GM19395 (cell line): Measurements from ENCODE around the gene CTXND1.

Experiments
- ATAC-seq: cut with Tn5 transposase; IDR thresholded peaks from one replicate; pipeline ENCODE4 v1.9.1; 2021; ENCODE audit warnings: mild to moderate bottlenecking, moderate library complexity; ENCODE audit not compliant: unreplicated experiment

CTXND1 gene

DNA sequence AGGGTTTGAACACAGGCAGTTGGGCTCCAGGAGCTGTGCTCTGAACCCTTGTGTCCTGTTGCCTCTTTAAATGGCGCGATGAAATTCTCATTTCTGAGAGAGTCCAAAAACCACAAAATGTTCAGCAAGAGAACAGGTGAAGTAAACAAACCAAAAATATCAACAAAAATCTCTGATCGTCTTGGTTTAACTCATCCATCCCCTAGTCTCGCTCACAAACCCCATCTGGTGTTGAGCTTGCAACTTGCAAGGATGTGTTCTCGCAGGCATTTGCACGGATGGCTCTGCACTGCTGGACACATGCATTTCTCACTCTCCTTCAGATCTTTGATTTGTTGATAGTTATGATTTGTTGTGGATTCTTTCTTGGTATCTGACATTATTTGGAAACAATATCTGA, 68.1 kb downstream of the CTXND1 start:
- ATAC-seq: no peak

DNA sequence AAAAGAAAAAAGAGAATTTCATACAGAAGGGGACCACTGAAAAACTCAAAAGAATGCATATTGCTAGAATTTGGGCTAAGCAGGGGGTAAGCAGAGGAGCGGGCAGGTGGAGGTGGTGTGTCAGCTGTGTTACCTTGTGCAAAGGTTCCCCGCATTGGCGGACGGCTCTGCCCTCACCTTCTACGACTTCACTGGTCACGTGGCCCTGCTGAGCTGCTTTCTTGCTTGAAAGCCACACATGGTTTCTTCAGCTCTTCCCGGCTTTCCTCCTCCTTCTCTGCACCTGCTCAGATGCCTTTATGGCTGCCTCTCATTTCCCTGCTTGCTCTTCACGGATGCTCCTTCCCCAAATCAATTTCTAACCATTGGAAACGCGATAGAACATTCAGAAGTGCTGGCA, 68.7 kb downstream of the CTXND1 start:
- ATAC-seq: no peak

DNA sequence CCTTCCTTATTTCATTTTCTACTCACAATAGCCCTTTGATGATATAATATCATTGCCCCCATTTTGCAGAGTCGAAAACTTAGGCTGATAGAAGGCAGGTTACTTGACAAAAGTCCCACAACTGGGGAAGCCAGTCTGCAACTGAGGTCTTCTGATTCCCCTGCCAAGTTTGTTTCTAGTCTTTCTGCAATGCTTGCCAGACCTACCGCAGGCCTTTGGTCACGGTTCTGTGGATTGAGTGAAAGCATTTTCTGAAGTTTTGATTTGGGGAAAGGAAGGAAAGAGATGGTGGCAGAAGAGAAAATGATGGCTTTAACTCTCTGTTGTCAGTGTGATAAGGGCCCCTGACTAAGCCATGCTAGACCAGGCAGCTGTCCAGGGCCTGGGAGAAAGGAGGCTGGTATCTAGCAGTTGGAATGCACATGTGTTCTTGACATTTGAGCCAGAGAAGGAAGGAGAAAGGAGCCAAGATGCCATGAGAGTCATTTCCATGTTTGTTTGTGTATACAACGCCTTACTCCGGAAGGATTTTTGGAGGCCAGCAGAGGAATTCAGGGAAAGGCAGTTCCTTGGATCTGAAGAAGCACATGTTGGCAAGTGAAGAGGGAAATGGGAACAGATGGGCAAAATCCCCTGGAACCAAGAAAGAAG, 69.3 kb downstream of the CTXND1 start:
- ATAC-seq: no peak

DNA sequence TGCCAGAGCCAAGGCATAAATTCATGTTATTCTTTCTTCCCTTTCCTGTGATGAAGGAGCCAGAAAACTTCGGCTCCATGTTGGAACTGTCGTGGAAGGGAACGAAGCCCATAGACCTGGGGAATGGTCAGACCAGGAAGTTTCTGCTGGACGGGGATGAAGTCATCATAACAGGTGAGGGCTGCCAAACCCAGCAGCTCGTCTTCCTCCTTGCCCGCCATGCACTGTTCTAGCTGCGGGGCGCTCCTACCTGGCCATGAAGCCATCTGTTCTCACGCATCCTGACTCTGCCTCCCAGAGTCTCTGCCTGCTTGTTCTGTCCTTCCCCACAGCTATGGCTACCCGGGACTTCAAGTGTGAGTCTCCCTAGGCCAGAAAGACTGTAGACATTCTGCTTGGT, 71.0 kb downstream of the CTXND1 start:
- no peak for ATAC-seq

DNA sequence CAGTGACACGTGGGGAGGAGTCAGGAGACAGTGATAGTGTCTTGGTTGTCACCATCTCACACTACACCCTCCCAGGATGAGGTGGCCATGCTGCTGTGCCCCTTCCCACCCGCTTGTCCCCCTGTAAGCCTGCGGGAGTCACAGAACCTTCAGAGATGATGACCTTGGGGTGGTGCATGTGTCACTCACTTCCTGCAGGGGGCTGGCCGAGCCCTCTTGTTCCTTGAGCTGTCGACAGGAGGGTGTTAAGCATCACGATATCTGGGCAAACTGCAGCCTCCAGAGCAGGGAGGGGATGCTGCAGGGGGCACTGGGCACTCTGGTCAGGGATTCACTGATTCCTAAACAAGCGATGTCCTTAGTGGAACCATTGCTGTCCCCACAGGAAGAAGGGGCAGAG, 71.5 kb downstream of the CTXND1 start:
- no peak for ATAC-seq

DNA sequence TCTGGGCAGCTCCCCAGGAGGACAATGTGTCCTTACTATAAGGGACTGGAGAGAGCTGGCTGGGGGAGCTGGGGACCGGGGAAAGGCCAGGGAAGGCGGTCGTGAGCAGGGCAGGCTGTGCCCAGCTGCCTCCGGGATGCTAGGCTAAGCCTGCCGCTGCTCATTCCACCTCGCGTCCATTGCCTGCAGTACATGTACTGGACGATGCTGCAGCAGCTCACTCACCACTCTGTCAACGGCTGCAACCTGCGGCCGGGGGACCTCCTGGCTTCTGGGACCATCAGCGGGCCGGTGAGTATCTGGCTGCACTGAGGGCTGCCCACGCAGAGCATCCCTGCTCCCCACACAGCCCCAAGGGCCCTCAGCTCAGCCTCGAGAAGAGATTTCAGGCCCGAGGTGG, 72.1 kb downstream of the CTXND1 start:
- ATAC-seq: no peak

DNA sequence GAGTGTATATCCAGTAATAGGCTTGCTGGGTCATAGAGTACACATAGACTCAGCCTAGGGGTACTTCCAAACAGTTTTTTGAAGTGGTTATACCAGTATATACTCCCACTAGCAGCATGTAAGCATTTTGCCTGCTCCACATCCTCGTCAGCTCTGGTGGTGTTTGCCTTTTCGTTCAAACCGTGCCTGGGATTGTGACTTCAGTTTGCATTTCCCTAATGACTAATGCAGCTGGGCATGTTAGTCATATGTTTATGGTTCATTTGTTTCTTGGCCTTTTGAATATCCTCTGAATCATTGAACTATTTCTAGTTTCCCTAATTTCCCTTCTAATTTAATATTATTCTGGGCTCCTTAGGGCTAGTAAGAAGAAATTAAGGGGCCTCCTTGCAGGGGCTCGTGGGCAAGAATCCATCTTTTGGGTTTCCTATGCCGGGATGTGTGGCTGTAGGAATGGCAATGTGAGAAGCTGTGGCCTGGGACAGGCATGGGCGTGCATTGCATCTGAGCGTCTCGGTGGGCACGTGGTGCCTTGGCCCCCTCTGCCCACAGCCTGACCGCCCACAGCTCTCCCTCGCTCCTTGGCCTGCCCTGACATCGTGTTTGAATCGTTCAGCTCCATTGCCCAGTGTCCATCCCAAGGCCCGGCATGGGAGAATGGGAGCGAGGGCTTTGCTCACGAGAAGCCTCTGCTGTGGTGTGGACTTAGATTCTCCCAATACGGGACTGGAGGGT, 72.8 kb downstream of the CTXND1 start:
- ATAC-seq: no peak

DNA sequence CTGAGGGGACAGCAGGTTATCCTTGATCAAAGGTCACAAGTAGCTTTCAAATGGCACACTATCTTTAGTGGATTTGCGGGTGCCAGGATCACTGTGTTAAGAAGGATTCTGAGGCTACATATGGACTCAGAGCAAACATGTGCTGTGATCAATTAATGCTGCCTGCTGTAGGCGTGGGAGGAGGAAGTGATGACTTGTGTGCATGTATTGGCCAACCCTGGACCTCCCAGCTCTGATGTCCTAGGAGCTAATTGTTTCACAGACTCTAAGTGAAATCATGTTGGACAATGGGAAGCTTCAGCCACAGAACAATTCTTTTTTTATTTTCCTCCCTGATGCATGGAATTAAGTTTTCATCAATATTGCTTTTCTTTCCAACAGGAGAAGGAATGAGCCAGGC, 74.9 kb downstream of the CTXND1 start:
- ATAC-seq: no peak

DNA sequence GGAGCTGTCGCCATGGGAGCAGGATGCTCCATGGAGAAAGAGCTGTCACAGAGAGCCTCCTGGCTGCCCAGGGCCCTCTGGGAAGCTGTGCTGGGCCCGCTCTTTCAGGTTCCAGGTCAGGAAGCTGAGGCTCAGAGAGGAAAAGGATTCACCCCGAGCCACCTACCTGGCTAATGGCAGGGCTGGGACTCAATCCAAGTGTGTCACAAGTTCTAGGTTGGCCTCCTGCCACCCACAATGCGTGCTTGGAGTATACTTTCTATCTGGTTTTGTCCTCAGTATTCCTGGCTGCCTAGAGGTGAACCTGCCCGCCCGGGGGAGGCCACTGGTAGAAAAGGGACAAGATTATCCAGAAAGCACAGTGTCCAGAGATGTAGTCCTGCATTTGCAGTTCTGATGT, 75.6 kb downstream of the CTXND1 start:
- ATAC-seq: no peak

DNA sequence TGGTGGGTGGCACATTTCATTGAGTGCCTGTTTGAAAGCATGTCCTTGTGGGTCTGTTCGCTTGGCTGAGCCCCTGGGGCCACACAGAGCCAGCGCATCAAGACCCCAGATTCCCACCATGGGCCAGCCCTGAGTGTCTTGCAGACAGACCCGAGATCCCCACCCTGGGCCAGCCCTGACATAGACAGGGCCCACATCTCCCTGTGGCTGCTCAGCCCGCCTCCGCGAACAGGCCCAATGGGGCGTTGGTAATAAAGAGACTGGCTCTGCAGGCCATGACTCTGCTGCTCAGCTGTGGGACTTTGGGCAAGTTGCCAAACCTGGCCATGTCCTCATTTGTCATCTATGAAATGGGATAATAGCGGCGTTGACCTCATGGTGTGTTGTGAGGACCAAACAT, 76.6 kb downstream of the CTXND1 start:
- no peak for ATAC-seq

DNA sequence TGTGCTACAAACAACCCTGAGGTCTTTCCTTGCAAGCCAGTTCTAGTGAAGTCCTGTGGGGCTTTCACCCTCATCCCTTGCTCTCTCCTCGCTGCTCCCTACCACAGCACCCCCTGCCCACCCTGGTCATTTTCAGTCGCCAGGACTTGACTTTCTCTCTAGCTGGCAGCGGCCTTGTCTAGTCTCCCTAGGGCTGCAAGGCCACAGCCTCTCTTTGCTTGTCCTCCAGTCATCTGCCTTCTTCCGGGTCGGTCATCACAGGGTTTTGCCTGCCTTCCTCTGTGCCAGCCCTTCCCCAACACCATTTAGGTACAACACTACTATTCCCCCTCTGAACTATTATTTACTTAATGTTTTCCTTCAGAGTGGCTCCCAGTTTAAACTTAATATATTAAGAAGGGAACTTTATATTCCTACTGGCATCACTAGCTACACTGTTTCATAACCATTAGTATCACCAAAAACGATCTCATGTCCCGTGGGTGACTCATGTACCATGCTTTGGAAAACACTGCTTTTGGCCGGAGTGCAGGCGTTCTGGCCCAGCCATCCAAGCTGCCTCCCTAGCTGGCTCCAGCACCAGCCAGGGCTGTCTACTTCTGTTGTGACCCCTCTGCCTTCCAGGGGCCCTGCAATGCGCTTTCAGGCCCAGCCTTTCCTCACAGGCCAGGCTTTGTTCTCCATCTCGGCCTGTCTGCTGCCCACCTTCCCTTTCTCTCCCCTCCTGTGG, 77.8 kb downstream of the CTXND1 start:
- ATAC-seq: no peak

DNA sequence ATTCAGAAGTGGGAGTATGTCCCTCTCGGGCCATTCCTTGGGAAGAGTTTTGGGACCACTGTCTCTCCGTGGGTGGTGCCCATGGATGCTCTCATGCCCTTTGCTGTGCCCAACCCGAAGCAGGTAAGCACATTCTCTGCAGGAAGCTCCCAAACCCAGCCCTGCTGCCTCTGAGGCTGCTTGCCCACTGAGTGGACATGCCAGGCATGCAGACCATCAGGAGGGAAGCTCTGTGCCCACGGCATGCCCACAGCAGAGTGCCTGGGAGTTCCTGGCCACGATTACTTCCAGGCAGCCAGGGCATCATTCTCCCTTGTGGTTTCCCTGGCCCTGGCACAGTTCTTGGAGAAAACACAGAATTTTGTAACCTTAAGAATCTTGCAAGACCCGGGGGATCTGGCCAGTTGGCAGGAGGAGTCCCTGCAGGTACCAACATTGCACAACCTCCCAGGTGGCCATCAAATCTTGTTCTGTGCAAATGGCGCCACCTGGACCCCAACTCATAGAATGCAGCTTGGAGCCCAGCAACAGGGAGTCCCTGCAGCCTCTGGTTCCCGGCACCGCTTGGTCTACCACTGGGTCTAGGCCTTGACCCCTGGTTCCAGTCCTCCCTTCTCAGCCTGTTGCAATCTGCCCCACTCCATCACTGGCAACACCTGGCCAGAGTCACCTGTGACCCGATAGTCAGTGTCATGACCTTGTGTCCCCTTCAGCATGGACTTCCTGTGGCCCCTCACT, 78.8 kb downstream of the CTXND1 start:
- peak; percentile 72 for ATAC-seq

DNA sequence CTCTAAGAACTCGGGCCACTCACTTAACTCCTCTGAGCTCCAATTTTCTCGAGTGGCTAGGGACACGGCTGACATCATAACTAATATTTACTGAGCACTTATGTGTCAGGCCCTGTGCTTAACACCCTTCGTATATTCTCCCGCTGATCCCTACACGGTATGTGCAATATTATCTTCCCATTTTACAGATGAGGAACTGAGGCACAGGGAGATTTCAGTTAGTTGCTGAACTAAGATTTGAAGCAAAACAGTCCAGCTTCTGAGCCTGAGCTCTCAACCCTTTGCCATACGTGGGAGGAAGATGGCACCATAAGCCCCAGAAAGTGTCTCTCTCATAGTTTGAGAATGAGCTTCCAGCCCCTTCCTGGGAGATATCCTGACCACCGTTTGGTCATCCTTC, 79.6 kb downstream of the CTXND1 start:
- no peak for ATAC-seq

DNA sequence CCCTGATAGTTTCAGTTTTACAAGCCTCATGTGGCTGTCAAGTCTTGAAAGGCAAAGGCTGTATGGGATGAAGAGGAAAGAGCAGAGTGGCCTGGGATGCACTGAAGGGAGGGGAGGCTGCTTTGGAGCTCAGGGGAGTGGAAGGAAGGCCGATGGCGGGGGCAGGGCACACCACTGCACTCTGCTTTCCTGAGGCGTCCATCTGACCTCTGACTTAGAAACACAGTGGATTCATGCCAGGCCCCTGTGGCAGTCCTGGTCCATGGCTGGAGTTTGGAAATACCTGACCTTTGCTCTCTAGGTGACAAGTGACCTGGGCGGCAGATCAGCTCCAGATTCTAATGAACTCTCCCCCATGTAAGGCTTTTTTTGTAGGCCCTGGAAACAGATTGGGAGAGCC, 80.2 kb downstream of the CTXND1 start:
- ATAC-seq: no peak

DNA sequence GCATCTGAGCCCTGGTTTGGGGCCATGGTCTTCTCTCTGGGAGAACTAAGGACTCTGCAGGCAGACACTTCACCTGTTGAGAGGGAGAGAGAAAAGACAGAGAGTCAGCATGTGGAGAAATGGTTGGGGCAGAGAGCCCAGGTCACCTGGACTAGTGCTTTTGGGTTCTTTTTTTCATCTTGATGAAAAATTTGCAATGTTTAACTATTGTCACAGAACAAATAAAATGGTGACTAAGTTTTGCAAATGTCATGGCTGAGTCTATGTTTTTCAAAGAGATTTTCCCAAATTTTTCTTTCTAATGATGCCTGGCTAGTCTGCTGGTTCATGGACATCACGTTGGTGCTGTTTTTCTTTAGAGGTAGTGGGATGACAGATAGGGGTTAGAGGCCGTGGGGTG, 81.4 kb downstream of the CTXND1 start:
- ATAC-seq: no peak

DNA sequence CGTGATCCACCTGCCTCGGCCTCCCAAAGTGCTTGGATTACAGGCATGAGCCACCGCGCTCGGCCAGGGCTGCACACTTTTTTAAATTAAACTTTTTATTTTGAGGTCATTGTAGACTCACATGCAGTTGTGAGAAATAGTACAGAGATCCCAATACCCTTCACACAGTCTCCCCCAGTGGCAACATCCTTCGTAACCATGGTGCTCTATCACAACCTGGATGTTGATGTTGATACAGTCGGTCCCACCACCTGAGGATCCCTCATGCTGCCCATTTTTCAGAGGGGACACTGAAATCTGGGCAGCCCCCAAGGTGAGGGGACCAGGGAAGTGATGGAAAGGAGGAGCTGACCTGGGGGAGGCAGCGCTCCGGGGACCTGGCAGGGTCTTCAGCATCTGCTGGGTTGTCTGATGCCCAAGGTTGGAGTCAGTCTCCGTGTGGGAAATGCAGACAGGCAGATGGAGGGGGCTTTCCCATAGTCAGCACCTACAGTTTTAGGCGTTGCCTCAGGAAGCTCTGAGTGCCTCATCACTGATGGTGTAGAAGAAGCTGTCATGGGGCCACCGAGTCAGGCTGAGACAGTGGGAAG, 82.2 kb downstream of the CTXND1 start:
- no peak for ATAC-seq

DNA sequence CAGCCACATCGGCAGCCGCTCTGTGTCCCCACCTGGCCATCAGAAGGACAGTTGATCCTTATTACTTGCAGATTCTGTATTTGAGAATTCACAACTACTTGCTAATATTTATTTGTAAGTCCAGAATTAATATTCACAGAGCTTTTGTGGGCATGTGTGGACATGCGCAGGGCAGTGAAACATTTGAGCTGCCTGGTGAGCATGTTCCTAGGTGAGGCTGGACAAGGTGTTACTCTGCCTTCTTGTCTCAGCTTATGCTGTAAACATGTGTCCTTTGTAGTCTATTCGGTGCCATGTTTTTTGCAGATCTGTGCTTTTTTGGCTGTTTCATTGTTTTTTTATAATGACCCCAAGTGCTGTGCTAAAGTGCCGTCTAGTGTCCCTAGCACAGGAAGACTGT, 83.6 kb downstream of the CTXND1 start:
- ATAC-seq: no peak

DNA sequence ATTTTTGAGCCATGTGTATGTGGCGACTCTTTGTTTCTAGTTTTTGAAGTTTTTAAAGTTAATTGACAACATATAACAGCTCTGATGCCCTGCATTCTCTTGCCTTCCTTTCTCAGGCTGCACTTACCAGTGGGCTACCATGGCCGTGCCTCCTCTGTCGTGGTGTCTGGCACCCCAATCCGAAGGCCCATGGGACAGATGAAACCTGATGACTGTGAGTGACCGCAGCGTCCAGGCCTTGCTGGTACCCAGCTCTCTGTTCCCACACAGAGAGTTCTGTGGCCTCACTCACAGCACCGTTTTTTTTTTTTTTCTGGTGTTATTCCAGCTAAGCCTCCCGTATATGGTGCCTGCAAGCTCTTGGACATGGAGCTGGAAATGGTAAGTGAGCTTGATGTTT, 84.1 kb downstream of the CTXND1 start:
- no peak for ATAC-seq

DNA sequence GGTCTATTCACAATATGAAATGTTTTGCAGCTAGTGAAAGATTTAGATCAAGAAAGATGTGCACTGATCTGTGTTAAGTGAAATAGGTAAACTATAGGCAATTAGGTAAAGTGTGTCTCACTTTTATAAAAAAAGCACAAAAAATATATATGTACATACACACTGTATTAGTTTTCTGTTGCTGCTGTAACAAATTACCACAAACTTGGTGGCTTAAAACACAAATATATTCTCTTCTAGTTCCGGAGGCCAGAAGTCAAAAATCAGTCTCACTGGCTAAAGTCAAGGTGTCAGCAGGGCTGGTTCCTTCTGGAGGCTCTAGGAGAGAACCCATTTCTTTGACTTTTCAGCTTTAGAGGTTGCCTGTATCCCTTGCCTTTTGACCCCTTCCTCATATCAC, 88.1 kb downstream of the CTXND1 start:
- no peak for ATAC-seq

DNA sequence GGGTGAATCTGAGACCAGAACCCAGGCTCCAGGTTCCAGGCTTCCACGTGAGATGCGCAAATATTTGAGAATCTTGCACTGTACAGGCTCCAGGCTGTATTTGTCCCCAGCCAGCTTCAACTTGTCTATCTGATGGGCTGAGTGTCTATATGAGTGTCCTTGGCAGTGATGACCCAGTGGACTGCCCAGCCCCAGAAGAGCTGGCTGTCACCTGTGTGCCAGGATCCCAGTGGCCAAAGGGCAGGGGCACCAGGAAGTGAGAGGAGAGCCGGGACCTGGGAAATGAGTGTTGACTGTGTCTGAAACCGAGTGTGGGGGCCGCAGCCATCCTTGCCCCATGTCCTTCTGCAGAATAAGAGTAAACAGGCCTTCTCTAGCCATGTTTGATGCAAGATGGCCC, 88.8 kb downstream of the CTXND1 start:
- no peak for ATAC-seq

DNA sequence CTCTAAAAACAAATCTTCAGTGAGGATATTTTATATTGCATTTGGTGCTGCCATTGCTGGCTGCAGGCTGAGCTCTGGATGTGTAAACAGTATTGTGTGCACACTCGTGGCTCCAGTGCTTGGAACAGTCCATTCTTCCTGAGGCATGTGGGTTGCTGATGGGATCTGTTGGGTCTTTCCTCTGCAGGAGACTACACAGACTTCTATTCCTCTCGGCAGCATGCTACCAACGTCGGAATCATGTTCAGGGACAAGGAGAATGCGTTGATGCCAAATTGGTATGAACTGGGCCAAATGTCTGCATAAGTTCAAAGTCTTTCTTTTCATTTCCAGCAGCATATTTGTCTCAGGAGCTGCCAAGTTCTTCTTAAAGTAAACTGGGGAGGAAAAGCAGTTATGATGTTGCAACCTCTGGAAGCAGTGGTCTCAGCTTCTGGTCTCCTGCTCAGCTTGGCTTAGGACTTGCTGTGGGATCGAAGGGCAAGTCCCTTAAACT, 89.9 kb downstream of the CTXND1 start:
- no peak for ATAC-seq
